GM12874 (cell line): ENCODE results near the gene DCLK1.

ENCODE experiments used
- TF ChIP-seq, protein P1 (sequence below): IDR thresholded peaks from 2 replicates; pipeline ENCODE4 v1.5.1; 2011; ENCODE audit warnings: low read depth, mild to moderate bottlenecking, control low read depth, low read length, moderate library complexity; ENCODE audit not compliant: insufficient read depth

The DCLK1 gene

DNA sequence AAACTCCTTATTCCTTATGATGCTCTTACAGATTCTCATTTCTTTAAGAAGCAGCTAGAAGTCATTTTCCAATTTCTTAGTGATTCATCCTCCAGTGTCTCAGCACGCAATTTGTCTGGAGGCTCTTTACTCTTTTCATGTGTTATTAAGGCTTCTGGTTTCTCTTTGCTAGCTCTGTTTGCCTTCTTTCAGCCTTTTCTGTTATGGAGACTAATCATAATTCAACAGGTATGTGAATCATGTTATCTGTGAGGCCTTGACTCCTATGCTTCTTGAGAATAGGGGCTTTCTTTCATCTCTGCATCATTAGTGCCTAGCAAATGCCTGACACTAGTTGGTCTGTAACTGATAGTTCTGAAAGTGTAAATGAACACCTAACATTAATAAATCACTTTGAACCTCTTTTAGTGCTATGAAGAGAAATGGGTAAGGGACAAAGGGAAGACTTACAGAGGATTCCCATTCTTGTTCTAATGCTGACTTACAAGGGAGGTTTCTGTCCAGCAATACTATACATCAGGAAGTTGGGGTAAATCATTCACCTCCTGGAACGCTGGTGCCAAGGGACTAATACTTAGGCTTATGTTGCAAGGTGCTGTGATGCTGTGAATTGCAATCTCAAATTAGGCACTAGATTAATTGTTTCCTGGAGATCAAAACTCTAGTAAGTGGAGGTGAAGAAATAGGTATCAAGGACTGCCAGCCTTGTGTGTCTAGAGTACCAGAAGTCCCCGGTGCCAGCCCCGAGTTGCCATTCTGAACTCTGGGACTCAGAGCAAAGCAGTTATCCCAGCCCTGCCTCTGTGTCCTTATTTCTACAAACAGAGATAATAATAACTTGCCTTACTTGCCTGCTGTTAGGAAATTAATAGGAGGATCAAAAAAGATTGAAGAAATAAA, 265.6 kb downstream of the DCLK1 start:
- TF ChIP-seq, protein P1, sequence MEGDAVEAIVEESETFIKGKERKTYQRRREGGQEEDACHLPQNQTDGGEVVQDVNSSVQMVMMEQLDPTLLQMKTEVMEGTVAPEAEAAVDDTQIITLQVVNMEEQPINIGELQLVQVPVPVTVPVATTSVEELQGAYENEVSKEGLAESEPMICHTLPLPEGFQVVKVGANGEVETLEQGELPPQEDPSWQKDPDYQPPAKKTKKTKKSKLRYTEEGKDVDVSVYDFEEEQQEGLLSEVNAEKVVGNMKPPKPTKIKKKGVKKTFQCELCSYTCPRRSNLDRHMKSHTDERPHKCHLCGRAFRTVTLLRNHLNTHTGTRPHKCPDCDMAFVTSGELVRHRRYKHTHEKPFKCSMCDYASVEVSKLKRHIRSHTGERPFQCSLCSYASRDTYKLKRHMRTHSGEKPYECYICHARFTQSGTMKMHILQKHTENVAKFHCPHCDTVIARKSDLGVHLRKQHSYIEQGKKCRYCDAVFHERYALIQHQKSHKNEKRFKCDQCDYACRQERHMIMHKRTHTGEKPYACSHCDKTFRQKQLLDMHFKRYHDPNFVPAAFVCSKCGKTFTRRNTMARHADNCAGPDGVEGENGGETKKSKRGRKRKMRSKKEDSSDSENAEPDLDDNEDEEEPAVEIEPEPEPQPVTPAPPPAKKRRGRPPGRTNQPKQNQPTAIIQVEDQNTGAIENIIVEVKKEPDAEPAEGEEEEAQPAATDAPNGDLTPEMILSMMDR, result no peak

DNA sequence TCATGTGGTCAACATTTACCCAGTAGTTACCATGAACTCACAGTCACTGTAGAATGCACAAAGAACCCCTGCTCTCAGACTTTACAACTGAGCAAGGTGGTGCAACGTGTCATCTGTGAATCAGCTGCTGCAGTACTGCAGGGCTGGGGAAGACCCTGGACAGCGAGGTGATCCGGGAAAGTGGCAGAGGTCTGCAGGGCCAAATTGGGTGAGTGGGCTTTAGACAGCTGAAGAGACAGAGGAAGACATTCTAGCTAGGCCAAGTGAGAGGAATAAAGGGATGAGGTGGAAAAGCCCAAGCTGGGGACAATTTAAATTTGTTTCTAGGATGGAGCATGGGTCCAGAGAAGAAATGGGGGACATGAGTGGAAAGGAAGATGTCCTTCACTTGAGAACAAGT, 270.5 kb downstream of the DCLK1 start:
- TF ChIP-seq, protein P1, result no peak

DNA sequence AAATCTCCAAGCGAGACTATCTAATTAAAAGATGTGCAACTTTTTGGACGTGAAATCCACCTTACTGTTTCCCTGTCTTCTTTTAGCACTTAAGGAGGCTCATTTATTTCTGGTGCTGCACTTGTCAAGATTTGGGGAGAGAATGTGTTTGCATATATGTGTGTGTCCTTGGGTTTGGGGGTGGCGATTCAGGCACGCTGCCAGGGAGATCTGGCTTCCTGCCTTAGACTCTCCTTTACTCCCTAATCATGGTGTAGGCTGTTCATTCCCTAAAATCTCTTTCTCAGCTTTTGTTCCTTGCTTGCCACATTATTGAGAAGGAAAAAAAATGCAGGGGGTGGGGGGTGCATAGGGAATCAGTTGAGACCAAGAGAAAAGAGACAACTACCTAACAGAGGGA, 271.2 kb downstream of the DCLK1 start:
- TF ChIP-seq, protein P1, result no peak

DNA sequence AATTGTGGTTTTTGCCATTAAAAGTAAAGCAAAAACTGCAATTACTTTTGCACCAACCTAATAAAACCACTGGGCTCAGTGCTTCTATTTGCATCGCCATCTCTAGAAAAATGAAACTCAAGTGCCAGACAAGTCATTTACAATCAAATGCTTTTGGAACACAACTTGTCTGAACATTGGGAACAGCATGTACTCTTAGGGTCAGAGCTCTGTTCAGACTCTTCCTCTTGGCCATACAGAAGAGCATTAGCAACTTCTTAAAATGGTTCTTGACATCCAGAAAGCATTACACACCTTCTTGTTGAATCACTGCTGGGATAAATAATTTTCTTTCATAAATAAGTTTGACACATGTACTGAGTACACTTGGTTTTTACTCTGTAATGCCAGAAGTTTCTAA, 272.5 kb downstream of the DCLK1 start:
- TF ChIP-seq, protein P1, result no peak

DNA sequence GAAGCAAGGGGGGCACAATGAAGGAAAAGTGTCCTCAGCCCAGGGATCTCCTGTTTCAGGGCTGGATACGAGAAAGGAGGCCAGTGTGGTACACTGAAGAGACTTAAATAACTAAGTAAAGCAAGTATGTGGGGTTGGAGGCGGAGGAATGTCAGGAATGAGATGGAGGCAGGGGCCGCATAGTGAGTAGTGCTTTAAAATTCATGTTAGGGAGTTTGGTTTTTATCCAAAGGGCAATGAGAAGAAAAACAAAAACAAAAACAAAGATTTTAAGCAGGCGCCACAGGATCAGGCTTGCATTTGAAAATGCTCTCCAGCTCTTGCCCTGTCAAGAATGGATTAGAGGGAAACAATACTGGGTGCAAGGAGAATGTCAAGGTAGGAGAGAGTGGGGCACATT, 273.4 kb downstream of the DCLK1 start:
- TF ChIP-seq, protein P1, result no peak

DNA sequence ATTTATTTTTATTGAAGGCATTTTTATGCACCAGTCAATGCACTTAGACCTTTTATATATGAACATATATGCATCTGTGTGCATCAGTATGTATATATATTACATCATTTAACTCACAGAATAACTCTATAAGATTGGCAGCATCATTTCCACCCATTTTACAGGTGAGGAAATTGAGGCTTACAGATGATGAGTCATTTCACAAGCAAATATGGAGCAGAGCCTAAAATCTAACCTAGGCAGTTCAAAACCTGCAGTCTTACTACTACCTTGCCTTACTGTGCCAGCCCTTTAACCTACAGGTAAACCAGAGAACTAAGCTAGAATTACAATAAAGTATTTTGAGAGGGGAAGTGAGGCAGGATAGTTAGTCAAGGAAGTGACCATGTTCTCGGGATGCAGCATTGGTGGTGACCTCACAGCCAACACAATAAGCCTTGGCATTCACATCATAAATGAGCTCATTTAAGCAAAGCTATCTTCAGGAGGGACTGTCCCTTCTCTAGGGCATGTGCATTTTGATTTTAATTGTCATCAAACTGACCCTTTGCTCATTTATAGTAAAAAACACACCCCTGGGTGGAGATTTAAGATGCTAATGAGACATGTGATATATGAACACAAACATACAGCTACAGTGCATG, 274.3 kb downstream of the DCLK1 start:
- TF ChIP-seq, protein P1, result no peak

DNA sequence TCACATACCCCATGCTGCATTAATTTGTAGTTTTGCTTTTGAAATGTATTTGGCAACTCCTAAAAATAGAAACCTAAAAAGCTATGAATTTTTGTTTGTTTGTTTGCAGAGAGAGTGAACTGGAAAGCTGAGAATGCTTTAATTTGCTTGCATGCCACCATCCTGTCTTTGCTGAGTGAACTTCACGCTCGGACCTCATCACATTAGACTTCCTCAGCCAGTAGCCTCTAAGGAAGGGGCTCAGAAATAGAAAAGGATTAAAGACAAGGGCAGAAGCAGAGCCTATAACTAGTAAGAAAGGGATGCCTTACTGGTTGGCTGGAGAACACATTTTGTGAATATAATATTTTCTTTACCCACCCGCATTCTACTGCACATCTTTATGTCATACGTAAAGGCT, 275.1 kb downstream of the DCLK1 start:
- TF ChIP-seq, protein P1, result no peak
